HG03469 (cell line): ENCODE measurements around the gene ABO.
"Not testable (repeated sequence)": the region's sequence is repeated elsewhere in the genome, so short reads cannot be mapped to it uniquely, and the experiment has no call there.

Experiments used
- ATAC-seq: cut with Tn5 transposase; IDR thresholded peaks from one replicate; pipeline ENCODE4 v1.9.1; 2021; ENCODE audit warnings: mild to moderate bottlenecking, moderate library complexity, moderate number of reproducible peaks; ENCODE audit not compliant: unreplicated experiment

Gene ABO

DNA sequence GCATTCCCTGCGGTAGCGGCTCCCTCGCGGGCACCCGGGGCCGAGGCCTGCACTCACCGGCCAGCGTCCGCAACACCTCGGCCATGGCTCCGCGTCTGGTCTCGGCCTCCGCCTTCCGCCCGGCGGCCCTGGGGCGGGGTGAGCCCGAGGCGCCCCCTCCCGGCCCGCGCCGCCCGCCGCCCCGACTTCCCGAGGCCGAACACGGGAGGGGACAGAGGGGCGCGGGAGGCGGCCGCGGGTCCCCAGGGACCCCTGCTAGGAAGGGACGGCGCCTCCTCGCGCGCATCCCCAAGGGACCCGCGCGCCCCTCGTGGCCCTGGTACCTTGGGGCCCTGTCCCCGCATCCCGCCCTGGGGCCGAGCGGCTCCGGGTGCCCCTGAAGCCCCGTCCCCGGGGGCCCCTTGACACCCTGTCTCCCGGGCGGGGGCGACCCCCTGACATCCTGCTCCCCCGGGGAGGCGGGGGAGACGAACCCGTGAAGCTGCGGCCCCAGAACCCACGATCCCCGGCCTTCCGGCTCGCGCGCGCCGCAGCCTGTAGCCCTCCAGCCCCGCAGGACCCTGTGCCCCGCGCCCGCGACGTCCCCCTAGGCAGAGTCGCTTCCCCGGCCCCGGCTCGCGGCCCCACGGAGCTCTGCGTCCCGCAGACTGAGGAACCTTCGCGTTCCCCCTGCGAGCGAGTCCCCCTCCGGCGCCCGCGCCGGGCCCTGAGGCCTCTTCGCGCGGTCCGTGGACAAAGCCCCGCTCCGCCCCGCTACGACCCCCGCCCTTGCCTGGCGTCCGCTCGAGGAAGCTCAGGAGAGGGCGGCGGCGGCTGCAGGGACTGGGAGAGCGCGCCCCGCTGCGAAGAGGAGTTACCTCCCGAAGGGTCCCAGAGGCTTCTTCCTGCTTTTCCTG is at the start of gene ABO:
ABO (minus strand) TSS at position 97 of the 896 bp plus-strand sequence.
- ATAC-seq = no peak

DNA sequence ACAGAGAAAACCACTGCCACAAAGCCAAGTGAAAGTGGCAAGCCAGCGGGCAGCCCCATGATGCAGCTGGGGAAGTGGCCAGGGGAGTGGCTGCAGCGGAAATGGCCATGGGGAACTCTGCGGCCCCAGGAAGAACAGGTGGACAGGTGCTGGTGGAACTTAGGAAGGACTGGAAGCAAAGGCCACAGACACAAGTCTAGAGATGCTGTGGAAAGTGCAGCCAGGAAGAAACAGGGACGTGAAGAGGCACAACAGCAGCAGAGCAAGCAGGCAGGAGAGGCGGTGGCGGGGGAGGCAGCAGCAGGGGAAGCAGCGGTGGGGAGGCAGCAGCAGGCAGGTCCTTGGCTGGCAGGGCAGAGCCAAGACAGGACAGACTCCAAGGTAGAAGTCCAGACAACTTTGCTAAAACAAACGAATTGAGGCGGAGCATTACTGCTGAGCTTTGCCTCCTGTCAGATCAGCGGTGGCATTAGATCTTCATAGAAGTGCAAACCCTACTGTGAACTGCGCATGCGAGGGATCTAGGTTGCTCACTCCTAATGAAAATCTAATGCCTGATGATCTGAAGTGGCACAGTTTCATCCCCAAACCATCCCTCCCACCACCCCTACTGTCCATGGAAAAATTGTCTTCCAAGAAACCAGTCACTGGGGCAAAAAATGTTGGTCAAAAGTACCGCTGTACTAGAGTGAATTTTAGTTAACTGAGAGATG is 49.1 kb upstream of the ABO start:
- ATAC-seq = no peak

DNA sequence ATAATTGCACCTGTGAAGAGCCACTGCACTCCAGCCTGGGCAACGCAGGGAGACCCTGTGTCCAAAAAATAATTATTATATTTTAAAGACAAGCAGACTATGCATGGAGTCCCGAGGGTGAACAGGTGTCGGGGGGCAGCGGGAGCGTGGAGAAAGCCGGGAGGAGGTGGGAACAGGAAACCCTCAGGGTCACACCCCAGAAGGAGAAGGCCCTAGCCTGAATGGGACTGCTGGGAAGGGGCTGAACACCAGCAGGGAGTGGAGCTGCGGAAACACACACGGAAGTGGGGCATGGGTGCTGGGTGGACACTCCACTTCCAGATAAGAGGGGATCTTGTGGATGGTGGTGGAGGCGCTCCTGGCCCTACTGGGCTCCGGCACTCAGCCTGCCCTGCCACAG is 48.2 kb upstream of the ABO start:
- no peak for ATAC-seq

DNA sequence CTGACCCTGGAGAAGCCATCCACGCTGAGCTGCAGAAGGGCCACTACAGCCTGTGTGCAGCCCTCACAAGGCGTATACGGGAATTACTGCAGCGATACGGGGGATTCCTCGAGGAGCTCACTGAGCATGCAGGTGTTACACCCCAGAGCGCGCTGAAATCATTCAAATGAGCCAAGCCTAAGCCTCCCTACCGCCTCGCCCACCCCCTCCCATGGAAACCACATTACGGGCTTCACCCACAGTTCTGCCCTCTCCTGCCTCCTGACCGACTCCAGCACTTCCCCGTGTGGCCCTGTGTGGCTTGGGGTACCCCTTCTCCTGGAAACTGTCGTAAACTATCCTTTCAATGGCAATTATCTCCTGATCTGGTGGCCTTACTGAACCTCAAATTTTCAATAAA is 47.7 kb upstream of the ABO start:
- no peak for ATAC-seq

DNA sequence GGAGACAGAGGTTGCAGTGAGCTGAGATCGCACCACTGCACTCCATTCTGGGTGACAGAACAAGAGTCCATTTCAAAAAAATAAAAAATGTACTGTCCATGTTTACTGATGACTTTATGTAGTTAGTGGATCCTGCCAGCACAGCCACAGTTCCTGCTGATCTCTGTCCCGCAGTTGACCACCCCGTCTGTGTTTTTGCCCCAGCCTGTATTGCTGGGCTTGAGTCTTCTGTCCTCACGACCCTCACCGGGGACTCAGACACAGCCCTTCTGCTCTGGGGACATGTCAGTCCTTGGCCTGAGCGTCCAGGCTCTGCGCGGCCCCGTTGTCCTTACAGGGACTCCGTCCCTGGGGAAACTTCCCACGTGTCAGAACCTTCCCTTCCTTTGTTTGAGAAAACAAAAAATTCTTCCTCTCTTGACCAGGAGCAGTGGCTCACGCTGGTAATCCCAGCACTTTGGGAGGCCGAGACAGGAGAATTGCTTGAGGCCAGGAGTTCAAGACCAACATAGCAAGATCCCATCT is 46.5 kb upstream of the ABO start:
- ATAC-seq = no peak

DNA sequence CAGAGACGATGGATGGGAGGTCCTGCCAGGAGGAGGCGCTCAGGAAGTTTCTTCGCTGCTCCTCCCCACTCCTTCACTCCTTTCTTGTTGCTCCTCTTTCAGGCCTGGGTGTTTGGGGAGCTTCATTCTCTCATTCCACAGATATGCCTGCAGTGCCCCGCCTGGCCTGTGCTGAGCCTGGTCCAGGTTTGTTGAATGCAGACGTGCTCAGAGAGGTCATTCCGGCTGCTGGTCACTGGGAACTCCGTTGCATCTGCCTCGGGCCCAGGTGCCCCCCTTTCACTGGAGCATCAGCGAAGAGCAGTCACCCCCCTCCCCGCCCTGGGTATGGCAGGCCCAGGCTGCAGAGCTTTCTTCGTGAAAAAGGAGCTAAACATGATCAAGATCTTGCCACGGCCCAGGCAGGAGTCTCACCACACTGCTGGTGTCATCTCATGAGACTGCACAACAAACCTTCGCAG is 45.5 kb upstream of the ABO start:
- no peak for ATAC-seq

DNA sequence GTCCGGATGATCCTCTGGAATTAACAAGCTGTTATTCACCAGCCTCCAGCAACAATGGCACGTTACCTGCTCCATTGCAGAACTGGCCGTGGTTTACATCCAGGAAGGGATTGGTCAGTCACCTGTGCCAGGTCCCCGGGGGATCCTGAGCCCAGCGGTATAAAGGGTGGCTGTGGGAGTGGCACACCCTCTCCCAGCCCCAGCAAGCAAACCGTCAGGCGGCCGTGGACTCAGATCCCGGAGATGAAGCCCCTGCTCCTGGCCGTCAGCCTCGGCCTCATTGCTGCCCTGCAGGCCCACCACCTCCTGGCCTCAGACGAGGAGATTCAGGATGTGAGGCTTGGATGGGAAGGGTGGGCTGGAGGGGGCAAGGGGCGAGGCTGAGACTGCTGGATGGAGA is 42.5 kb upstream of the ABO start:
- ATAC-seq = not testable (repeated sequence)

DNA sequence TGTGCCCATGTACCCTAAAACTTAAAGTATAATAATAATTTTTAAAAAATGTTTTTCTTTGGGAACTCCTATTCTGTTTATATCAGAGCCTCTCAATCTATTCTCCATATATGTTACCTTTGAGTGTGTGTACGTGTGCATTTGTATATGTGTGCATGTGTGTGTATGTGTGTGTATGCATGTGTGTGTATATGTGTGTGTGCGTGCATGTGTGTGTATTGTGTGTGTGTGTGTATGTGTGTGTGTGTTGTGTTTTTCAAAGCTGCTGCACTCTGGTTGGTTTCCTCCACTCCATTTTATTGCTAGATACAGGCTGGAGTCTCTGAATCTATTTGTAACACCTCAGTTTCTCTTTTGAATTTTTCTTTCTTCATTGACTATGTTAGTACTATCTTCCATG is 41.0 kb upstream of the ABO start:
- ATAC-seq = no peak

DNA sequence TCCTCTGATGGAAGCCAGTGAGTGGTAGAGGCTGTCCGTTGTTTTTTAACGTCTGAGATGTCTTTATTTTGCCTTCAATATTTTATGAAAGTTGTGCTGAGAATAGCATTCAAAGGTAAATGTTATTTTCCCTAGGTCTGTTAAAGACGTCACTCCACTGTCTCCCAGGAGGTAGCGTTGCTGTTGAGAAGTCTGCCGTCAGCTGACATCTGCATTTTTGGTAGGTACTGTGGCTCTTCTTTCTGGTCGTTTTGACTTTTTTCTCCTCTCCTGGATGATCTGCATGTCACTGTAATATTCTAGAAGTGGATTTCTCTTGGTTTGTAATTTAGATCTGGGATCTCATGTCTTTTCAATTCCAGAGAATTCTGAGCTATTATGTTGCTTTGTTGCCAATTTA is 34.6 kb upstream of the ABO start:
- ATAC-seq = no peak

DNA sequence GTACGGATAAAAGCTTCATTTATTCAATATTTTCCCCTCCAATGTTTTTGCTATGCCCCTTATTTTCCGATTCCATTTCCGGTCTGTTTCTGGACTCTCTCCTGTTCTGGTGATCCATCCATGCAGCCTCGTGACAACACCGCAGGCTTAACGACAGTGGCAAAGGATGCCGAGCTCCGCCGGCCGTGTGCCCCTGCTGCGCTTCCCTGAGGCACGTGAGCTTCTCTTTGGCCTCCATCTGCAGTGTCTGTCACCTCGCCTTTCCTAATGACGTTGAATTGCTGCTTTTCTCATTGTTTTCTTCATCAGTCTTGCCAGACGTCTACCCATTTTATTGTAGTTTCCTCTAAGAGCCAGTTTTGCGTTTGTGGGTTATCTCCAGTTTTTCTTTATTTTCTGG is 32.3 kb upstream of the ABO start:
- no peak for ATAC-seq

DNA sequence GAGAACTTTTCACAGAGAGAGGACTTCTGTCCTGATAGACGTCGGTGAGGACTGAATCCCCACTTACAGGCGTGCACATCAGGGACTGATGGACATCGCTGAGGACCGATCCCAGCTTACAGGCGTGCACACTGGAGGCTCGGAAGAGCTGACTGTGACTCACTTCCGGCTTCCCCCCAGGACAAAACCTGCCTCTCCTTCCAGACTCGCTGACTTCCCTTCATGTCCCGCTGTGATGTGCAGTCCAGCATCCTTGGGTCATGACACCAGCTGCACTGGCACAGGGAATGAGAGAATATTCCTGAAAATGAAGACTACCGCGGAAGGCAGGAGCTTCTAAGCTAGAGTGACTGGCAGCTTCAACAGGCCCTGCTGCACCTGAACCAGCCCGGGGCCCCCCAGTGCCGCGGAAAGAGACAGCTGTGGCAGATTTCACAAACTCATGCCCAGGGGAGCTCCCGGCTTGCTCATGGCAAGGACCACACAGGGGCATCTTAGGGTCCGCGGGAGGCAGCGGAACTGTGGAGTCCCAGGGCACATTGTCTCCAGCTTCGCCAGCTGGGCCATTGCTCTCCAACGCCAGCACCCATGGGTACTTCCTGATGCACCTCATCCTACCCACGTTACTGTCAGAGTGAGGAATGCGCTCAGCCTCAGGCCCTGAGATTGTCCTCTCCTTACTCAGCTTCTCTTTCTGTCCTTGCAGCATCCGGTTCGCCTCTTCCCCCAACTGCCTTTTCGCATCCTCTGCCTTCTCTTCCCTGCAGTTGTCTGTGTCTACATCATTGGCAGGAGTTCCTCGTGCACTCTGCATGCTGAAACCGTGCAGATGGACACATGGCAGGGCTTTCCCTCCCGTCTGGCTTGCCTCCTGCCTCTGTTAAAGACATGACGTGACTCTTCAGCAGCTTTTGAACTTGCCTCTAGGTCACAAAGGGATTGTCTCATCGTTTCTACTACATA is 31.5 kb upstream of the ABO start:
- ATAC-seq = no peak

DNA sequence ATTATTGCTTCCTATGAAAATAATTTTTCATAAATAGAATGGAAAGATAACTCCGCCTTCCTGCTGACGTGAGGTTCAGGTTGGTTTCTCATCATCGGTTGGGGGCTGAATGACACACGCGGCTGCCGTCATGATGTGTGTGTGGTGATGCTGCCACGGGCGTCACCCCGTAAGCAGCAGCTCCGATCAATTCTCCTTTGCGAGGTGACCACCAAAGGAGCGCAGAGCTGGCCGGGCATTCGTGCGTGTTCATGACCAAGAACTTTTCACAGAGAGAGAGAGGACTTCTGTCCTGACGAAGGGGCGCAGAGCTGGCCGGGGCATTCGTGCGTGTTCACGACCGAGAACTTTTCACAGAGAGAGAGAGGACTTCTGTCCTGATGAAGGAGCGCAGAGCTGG is 30.7 kb upstream of the ABO start:
- ATAC-seq = no peak

DNA sequence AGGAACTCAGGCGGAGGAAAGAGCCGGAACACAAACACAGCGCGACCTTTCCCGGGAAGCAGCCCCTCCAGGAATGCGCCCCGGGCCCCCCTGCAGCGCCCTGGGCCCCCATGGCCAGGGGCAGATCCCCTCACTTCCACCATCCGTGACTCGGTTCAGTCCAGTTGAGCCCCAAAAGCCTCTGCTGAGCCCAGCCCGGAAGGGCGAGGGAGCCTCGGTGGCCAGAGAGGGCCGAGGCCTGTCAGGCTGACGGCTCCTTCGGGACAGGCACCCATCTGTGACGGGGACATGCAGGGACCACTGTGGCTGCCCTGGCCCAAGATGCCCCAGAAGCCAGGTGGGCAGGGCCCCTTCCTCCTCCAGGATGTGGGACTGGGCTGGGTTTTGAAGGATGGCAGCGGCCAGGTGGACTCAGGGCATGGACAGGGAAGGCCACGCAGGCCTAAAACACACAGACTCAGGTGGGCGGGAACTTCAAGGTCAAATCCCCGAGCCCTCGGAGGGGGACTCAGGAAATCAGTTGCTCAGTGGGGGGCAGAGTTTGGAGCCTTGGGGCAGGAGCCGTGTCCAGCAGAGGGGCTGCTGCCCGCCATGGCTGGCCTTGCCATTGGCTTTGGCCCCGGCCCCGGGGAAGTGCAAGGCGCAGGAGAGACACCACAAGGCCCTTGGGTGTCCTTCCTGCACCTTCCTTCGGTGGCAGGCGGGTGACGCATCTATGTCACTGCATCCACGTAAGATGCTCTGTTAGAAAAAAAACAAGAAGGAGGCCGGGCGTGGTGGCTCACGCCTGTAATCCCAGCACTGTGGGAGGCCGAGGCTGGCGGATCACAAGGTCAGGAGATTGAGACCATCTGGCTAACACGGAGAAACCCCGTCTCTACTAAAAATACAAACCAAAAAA is 29.7 kb upstream of the ABO start:
- no peak for ATAC-seq

DNA sequence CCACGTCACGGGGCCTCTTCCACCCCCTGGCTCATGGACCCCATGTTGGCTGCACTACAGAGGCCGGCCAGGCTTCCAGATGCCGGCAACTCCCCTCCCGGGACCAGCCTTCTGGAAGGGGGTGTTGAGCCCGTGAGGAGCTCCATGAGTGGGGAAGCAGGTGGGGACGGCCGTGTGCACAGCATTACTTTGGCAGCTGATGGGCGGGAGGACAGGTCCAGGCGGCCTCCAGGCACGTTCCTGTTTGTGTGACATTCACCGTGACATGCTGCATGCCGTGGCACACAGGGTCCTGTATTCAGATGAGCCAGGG is 29.1 kb upstream of the ABO start:
- no peak for ATAC-seq

DNA sequence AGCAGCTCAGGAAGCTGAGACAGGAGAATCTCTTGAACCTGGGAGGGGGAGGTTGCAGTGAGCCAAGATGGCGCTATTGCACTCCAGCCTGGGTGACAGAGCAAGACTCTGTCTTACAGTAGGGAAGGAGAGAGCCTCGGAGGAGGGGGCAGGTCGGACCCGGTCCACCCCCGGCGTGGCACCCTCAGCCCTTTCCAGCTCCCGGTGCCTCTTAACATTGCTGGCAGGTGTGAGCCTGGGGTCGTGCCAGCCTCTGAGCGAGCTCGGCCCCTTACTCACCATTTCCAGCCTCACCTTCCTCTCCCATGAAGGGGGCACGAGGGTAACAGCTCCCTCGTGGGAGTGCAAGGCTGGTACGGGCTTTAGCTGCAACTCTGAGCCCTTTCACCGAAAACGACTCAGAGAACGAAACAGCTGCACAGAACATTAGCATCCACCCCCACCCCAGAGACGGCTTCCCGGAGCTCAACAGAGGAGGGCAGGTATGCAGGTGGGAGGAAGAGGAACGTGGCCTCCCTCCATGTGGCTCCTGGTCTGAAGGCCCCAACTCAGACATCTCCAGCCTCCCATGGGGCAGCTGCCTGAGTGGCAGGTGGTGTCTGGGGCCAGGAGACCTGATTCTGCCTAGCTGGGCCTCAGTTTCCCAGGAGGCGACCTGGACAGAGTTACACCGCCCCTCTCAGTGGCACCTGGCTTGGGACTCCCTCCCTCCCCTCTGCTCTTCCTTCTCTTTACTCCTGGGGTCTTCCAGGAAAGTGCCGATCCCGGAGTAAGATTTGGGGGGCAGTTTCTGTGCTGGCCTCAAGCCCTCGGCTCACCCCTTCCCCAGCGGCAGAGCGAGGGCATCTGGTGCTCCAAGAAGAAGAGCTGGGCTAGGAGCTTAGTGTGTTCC is 28.5 kb upstream of the ABO start:
- no peak for ATAC-seq

DNA sequence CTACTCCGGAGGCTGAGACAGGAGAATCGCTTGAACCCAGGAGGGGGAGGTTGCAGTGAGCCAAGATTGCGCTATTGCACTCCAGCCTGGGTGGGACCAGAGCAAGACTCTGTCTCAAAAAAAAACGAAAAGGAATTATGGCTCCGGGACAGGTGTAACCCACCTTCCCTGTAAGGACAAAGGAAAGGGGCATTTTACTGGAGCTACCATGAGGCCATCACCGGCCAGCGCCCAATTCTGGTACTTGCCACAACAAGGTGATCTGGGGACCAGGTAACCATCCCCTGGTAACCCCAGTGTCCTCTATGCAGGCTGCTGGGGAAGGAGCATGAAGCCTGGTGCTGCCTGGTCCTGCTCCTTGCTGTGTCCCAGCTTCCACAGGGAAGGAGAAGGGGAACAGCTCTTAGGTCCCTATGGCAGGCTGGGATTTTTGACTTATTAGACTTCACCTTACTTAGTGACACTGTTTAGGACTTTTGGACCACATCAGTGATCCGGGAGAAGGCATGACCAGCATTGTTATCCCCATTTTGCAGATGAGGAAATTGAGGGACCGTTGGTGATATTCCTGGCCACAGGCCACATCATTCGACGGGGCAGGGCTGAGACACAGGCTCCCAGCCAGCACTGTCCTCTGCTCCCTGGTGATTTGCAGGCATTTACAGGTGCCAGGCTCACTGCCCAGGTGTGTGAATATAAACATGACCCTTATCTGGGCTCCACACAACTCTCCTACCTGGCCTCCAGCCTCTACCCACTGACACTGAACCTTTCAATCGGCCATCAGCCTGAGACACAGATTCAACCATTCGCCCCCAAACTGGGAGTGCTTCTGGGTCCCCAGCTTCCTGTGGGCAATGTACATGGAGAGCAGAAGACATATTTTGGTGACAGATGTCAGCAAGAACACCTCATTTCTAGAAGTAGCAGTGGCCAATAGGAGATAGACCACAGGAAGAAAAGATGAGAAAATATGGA is 26.5 kb upstream of the ABO start:
- ATAC-seq = no peak

DNA sequence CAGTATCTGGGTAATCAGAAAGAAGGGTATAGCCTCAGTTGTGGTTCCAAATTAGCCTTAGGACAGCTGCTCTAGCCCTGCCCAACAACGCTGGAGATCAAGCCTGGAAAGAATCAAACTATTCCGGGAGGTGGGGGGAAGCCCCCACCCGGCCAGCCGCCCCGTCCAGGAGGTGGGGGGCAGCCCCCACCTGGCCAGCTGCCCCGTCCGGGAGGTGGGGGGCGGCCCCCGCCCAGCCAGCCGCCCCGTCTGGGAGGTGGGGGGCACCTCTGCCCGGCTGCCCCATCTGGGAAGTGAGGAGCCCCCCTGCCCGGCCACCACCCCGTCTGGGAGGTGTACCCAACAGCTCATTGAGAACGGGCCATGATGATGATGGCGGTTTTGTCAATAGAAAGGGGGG is 25.0 kb upstream of the ABO start:
- not testable (repeated sequence) for ATAC-seq

DNA sequence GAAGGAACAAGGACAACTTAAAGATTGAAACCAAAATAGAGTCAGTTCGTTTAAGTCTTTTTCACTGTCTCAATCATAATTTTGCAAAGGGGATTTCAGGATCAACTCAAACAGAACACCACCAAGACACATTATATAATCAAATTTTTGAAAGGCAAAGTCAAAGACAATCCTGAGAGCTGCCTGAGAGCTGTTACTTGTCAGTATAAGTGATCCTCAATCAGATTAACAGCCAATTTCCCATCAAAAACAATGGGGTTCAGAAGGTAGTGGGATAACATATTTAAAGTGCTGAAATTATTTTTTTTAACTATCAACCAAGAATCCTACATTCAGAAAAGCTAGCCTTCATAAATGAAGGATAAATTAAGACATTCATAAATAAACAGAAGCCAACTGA is 19.3 kb upstream of the ABO start:
- no peak for ATAC-seq
